ENCODE data around the gene CEACAM19. TPM values are rescaled to one million over a fixed set of nuclear protein-coding genes. Genes with fewer than 3 reads are reported as not detected.

The CEACAM19 gene
- total RNA-seq, 1 experiment from 2014 or later = 0.69 TPM

DNA sequence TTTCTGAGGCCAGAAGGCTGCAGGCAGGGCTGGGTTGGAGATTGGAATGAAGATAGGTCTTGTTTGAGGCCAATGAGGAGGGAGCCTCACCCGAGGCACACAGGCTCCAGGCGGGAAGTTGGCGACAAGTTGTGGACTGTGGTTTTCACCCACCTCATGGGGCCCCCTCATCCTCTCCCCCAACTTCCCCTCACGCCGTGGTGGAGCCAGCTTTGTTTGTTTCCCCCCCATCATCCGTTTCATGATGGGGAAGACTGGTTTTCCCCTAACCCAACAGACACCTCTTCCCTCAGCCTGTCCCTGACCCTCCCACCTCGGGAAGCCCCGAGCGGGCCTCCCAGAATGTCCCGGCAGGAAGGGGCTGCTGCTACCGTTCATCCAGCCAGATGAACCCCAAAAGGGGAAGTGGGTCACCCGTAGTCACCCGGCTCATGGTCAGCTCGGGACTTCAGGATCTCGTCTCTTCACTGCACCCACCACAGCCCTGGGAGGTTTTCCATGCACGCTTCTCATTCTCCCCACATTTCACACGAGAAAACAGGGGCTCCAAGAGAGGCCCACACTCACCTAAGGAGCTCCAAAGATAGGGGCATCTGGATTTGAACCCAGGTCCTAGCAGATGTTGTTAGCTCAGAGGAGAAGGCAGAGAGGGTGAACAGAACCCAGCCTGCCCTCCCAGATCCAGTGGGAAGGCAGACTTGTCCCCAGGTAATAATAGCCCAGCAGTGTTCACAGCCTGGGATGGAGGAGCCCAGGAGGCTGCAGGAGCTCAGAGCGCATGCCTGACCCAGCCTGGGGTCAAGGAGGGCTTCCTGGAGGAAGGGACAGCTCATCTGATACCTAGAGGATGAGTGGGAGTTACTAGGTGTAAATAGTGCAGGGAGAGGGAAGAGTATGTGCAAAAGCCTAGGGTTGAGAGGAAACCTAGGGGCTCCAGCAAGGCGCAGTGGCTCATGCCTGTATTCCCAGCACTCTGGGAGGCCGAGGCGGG, 51.1 kb downstream of the CEACAM19 start:
- H3K36me3 ChIP-seq = no peaks in the 10 kb centered on the region
- no peak overlapping the region for H3K4me3 ChIP-seq
- H3K9me3 ChIP-seq = no peaks in the 10 kb centered on the region
- no peaks in the 10 kb centered on the region for H3K27me3 ChIP-seq
- no peak for DNase-seq

DNA sequence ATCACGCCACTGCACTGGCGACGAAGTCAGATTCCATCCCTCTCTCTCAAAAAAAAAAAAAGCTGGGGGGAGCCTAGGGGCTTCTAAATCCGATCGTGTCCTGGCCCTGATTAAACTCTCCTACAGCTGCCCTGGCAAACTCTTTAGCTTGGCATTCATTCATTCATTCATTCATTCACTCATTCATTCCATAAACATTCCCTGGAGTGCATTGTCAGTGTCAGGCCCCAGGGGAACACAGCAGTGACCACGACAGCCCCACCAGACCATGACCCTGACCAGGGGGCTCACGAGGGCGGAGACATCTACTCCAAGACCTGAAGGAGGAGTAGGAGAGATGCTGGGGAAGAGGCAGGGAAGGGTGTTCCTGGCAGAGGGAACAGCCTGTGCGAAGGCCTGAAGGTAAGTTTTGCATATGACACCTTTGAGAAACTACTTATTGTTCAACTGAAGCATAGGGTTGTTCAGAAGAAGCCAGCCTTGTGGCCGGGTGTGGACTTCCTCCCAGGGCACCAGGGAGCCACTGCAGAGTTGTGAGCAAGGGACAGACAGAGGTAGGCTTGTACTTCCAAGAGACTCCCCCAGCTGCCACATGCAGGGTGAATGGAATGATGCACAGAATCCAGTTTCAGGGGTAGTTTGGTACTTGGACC, 52.1 kb downstream of the CEACAM19 start:
- Histone ChIP-seq H3K36me3 (no peaks in the 10 kb centered on the region), H3K4me3 (no peak overlapping the region), H3K27me3 (no peaks in the 10 kb centered on the region), H3K9me3 (no peaks in the 10 kb centered on the region)
- DNase-seq = no peak

DNA sequence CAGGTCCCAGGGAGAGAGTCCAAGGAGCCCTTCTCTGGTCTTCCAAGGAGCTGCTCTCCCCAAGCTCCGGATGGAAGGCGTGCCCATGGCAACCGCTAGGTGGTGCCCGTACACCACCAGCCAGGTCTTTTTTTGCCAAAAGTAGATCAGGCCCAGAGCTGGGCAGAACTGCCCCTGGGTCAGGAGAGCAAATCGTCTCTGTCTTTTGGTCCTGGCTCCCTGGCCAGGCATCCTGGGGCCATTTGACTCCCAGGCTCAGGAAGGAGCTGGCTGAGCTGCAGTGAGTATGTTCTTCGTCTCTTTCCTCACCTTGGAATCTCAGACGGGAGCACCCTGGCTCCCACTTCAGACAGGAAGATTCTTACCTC, 52.7 kb downstream of the CEACAM19 start:
- Histone ChIP-seq H3K36me3 (no peaks in the 10 kb centered on the region), H3K27me3 (no peaks in the 10 kb centered on the region), H3K9me3 (no peaks in the 10 kb centered on the region), H3K4me3 (no peak overlapping the region)
- peak; percentile 84 for DNase-seq

DNA sequence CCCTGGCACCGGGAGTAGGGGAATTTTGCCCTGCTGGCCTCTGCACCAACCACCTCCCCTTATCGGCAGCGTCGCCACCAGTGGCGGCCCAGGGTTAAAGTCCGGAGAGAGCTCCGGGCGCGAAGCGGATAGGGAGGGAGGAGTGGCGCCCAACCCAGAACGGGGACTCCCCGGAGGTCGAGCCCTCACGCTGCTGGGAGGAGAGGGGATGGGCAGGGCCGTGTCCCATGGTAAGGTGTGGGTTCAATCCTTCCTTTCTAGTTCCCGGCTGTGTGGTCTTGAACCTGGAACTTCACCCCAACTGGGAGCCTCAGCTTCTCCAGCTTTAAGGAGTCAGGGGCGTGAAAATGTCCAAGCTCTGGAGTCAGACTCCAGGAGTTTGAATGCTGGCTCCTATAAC, 54.0 kb downstream of the CEACAM19 start:
- DNase-seq = no peak

GRCh38 chr19:44725684-44726083, 54.4 kb downstream of the CEACAM19 start:
- no peaks in the 10 kb centered on the region for H3K27me3 ChIP-seq
- no peaks in the 10 kb centered on the region for H3K36me3 ChIP-seq
- no peak overlapping the region for H3K4me3 ChIP-seq
- no peak for DNase-seq
- no peaks in the 10 kb centered on the region for H3K9me3 ChIP-seq

More for the DNA sequence above, 54.0 kb downstream of the CEACAM19 start:
- Histone ChIP-seq H3K36me3 (no peaks in the 10 kb centered on the region), H3K4me3 (no peak overlapping the region), H3K27me3 (no peaks in the 10 kb centered on the region), H3K9me3 (no peaks in the 10 kb centered on the region)

DNA sequence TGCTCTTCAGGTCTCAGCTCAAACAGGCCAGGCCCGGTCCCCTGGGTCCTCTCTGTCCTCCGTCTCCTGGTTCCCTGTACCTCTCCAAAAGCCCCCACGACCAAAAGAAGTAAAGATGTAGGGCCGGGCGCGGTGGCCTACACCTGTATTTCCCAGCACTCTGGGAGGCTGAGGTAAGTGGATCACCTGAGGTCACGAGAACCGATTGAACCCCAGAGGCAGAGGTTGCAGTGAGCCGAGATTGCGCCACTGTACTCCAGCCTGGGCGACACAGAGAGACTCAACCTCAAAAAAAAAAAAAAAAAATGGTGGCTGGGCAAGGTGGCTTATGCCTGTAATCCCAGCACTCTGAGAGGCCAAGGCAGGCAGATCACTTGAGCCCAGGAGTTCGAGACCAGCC, 55.2 kb downstream of the CEACAM19 start:
- Histone ChIP-seq H3K9me3 (no peaks in the 10 kb centered on the region), H3K4me3 (no peak overlapping the region), H3K36me3 (no peaks in the 10 kb centered on the region), H3K27me3 (no peaks in the 10 kb centered on the region)
- no peak for DNase-seq

- H3K36me3 ChIP-seq = no peaks in the 10 kb centered on the region
- H3K27me3 ChIP-seq = no peaks in the 10 kb centered on the region
- H3K4me3 ChIP-seq = no peak overlapping the region
- H3K9me3 ChIP-seq = no peaks in the 10 kb centered on the region
- no peak for DNase-seq
Measured at GRCh38 chr19:44728178-44728577, 56.9 kb downstream of the CEACAM19 start.

DNA sequence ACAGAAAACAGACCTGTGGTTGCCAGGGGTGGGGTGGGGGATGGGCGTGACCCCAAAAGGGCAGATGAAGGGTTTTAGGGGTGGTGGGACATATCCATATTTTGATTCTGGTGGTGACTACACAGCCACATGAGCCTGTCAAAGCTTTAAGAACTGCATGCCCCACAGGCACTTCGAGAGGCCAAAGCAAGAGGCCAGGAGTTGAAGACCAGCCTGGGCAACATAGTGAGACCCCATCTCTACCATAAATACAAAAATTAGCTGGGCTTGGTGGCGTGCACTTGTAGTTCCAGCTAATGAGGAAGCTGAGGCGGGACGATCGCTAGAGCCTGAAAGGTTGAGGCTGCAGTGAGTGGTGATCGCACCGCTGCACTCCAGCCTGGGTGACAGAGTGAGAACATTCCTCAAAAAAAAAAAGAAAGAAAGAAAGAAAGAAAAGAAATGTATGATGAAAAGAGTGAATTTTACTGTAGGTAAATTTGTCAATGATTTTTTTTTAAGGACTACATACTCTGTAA, 58.3 kb downstream of the CEACAM19 start:
- Histone ChIP-seq H3K4me3 (no peak overlapping the region), H3K36me3 (no peaks in the 10 kb centered on the region), H3K27me3 (no peaks in the 10 kb centered on the region), H3K9me3 (no peaks in the 10 kb centered on the region)
- no peak for DNase-seq

- H3K9me3 ChIP-seq = no peaks in the 10 kb centered on the region
- H3K4me3 ChIP-seq = no peak overlapping the region
- DNase-seq = no peak
- no peaks in the 10 kb centered on the region for H3K36me3 ChIP-seq
- no peaks in the 10 kb centered on the region for H3K27me3 ChIP-seq
Measured at GRCh38 chr19:44731081-44731480, 59.8 kb downstream of the CEACAM19 start.

DNA sequence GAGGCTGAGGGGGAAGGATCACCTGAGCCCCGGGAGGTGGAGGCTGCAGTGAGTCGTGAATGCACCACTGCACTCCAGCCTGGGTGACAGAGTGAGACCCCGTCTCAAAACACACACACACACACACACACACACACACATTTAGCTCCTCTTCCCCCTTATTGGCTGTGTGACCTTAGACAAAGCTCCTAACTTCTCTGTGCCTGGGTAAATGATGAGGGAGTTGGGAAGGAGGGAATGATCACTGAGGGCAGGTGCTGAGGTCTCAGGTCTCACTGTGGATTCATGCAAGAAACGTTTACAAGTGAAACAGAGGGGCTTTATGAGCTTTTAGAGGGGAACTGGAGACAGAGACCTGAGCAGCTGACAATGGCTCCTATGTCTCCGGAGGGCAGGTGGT, 60.3 kb downstream of the CEACAM19 start:
- no peaks in the 10 kb centered on the region for H3K27me3 ChIP-seq
- H3K36me3 ChIP-seq = no peaks in the 10 kb centered on the region
- no peak overlapping the region for H3K4me3 ChIP-seq
- DNase-seq = no peak
- no peaks in the 10 kb centered on the region for H3K9me3 ChIP-seq

DNA sequence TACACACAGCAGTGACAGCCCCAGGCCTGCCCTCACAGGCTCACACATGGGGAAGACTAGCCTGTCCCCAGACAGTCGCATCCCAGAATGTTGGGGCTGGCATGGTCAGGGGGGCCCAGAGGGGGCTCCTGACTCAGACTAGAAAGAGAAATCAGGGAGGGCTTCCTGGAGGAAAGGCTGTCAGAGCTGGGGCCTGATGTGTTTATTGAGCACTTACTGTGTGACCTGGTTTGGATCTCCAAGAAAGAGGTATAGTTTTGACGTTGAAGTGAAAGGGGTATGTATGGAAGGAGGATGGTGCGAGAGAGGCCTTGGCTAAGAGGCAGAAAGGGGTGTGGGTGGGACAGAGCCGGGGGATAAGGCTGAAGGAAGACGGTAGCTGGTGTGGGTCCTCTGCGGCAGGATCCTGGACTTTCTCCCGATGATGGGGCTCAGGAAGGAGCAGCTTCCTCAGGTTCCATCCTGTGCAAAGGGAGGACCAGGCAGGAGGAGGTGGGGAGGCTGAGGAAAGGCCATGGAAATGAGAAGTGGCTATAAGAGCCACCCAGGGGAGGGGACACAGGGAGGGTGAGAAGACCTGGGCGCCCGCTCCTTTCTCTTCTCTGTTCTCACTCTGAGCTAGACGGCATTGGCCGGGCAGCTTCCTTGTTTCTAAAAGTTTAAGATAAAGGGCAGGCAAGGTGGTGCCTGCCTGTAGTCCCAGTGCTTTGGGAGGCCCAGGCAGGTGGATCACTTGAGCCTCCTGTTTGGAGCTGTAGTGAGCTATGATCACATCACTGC, 61.1 kb downstream of the CEACAM19 start:
- Histone ChIP-seq H3K4me3 (no peak overlapping the region), H3K36me3 (no peaks in the 10 kb centered on the region), H3K27me3 (no peaks in the 10 kb centered on the region), H3K9me3 (no peaks in the 10 kb centered on the region)
- no peak for DNase-seq

Other genes with a start within 250 kb of the CEACAM19 start
- not detected in 2 replicates for gene ZNF229, start 223.0 kb upstream of the CEACAM19 start, total RNA-seq (2014; rRNA removed; shearing (Covaris generic); ENCODE audit: low replicate concordance)
- 4.4 and 11.7 TPM in 2 replicates for gene ZNF180, start 171.0 kb upstream of the CEACAM19 start, total RNA-seq (2014; rRNA removed; shearing (Covaris generic); ENCODE audit: low replicate concordance)
- gene CEACAM20, start 141.8 kb upstream of the CEACAM19 start, total RNA-seq (2014; rRNA removed; shearing (Covaris generic); ENCODE audit: low replicate concordance) = not detected in 2 replicates
- 3.0 TPM in 1 of 2 replicates, not detected in the other for gene IGSF23, start 57.9 kb upstream of the CEACAM19 start, total RNA-seq (2014; rRNA removed; shearing (Covaris generic); ENCODE audit: low replicate concordance)
- 120 and 141 TPM in 2 replicates for gene PVR, start 27.6 kb upstream of the CEACAM19 start, total RNA-seq (2014; rRNA removed; shearing (Covaris generic); ENCODE audit: low replicate concordance)
- 0.92 TPM in 1 of 2 replicates, not detected in the other for gene CEACAM16, start 27.7 kb downstream of the CEACAM19 start, total RNA-seq (2014; rRNA removed; shearing (Covaris generic); ENCODE audit: low replicate concordance)
- 2.2 and 3.6 TPM in 2 replicates for gene BCL3, start 77.2 kb downstream of the CEACAM19 start, total RNA-seq (2014; rRNA removed; shearing (Covaris generic); ENCODE audit: low replicate concordance)
- not detected in 2 replicates for gene CBLC, start 106.4 kb downstream of the CEACAM19 start, total RNA-seq (2014; rRNA removed; shearing (Covaris generic); ENCODE audit: low replicate concordance)
- 4.1 and 6.1 TPM in 2 replicates for gene BCAM, start 137.6 kb downstream of the CEACAM19 start, total RNA-seq (2014; rRNA removed; shearing (Covaris generic); ENCODE audit: low replicate concordance)
- 23.6 and 38.2 TPM in 2 replicates for gene NECTIN2, start 174.8 kb downstream of the CEACAM19 start, total RNA-seq (2014; rRNA removed; shearing (Covaris generic); ENCODE audit: low replicate concordance)
- 265 and 461 TPM in 2 replicates for gene TOMM40, start 219.8 kb downstream of the CEACAM19 start, total RNA-seq (2014; rRNA removed; shearing (Covaris generic); ENCODE audit: low replicate concordance)
- gene APOE, start 234.3 kb downstream of the CEACAM19 start, total RNA-seq (2014; rRNA removed; shearing (Covaris generic); ENCODE audit: low replicate concordance) = 0.67 and 3.2 TPM in 2 replicates
- gene APOC1, start 243.1 kb downstream of the CEACAM19 start, total RNA-seq (2014; rRNA removed; shearing (Covaris generic); ENCODE audit: low replicate concordance) = not detected in 2 replicates

Data from MG63 (cell line).